Neural progenitor cell (in vitro differentiated cells): ENCODE data around the gene RASGRP1.

Experiments used
- EZH2 ChIP-seq: fragments of 200-600 bp; sonication (generic); IDR thresholded peaks from 2 replicates; pipeline ENCODE4 v1.6.1; 2017; ENCODE audit warnings: antibody characterized with exemption, mild to moderate bottlenecking, moderate library complexity
- EZH2phosphoT487 ChIP-seq: fragments of 200-600 bp; sonication (generic); IDR thresholded peaks from 2 replicates; pipeline ENCODE4 v1.6.1; 2017; ENCODE audit warnings: antibody characterized with exemption
- TF ChIP-seq, protein P1 (sequence below): fragments of 200-600 bp; sonication (generic); IDR thresholded peaks from 2 replicates; pipeline ENCODE4 v1.5.1; 2017; ENCODE audit warnings: antibody characterized with exemption, mild to moderate bottlenecking

- TF ChIP-seq, protein P1, sequence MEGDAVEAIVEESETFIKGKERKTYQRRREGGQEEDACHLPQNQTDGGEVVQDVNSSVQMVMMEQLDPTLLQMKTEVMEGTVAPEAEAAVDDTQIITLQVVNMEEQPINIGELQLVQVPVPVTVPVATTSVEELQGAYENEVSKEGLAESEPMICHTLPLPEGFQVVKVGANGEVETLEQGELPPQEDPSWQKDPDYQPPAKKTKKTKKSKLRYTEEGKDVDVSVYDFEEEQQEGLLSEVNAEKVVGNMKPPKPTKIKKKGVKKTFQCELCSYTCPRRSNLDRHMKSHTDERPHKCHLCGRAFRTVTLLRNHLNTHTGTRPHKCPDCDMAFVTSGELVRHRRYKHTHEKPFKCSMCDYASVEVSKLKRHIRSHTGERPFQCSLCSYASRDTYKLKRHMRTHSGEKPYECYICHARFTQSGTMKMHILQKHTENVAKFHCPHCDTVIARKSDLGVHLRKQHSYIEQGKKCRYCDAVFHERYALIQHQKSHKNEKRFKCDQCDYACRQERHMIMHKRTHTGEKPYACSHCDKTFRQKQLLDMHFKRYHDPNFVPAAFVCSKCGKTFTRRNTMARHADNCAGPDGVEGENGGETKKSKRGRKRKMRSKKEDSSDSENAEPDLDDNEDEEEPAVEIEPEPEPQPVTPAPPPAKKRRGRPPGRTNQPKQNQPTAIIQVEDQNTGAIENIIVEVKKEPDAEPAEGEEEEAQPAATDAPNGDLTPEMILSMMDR, result no peak
- TF ChIP-seq EZH2 (no peak), EZH2phosphoT487 (no peak)
Measured at GRCh38 chr15:38530113-38530512, 34.5 kb downstream of the RASGRP1 start.
